ENCODE measurements around the gene REC8.

REC8 gene

DNA sequence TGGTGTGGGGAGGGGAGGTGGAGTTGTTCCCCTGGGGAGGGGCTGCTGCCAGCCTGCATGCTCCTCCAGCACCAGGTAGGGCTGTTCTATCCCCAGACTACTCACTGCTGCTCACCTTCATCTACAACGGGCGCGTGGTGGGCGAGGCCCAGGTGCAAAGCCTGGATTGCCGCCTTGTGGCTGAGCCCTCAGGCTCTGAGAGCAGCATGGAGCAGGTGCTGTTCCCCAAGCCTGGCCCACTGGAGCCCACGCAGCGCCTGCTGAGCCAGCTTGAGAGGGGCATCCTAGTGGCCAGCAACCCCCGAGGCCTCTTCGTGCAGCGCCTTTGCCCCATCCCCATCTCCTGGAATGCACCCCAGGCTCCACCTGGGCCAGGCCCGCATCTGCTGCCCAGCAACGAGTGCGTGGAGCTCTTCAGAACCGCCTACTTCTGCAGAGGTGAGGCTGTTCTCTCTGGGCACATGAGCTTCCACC, 7.3 kb upstream of the REC8 start:
- no peak for TF ChIP-seq CTCF (conservative IDR thresholded peaks at IDR 0.05)
- no peak overlapping the region for H3K27ac ChIP-seq

DNA sequence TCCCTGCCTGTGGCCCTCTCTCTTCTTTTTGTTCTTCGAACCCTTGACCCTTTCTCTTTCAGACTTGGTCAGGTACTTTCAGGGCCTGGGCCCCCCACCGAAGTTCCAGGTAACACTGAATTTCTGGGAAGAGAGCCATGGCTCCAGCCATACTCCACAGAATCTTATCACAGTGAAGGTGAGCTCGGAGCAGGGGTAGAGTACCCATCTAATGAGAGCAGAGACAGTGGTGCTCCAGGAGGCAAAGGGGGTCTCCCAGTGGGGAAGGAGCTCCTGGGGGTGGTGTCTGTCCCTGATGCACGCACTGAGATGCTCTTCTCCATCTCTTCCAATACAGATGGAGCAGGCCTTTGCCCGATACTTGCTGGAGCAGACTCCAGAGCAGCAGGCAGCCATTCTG, 6.1 kb upstream of the REC8 start:
- no peak for TF ChIP-seq CTCF (conservative IDR thresholded peaks at IDR 0.05)
- H3K27ac ChIP-seq: no peak overlapping the region

GRCh38 chr14:24167469-24168114, 4.3 kb upstream of the REC8 start:
- H3K27ac ChIP-seq: no peak overlapping the region
- no peak for TF ChIP-seq CTCF (conservative IDR thresholded peaks at IDR 0.05)

DNA sequence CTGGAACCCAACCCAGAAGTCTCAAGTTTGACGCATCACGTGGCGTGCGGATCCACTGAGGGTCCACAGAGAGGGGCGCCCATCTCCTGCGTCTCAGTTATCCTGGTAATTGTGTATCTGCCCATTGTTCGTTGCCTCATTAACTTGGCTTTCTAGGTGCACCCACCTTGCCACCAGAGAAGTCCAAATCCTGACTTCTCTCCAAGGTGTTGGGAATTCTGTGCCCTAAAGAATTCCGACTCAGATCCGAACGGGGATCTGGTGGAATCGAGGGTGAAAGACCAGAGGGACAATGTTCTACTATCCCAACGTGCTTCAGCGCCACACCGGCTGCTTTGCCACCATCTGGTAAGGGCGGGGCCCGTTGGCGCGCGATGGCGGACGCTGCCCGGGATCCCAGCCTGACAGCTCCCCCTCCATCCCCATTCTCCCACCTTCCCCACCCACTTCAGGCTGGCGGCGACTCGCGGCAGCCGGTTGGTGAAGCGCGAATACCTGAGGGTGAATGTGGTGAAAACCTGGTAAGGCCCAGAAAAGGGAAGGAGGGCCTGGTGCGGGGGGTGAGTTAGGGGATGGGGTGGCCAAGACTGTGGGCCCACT, 481 bp downstream of the REC8 start:
- no peak for TF ChIP-seq CTCF (conservative IDR thresholded peaks at IDR 0.05)
- no peak overlapping the region for H3K27ac ChIP-seq

DNA sequence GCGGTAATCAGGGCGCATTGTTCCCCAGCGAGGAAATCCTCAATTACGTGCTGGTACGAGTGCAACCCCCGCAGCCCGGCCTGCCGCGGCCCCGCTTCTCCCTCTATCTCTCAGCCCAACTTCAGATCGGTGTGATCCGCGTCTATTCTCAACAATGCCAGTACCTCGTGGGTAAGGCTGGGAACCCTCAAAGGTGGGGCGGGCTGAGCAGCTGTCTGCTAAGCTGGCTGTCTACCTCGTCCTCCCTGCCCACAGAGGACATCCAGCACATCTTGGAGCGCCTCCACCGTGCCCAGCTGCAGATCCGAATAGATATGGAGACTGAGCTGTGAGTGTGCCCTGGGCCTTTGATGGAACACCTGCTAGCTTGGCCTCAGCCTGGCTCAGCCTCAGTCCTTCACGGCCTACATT, 996 bp downstream of the REC8 start:
- no peak overlapping the region for H3K27ac ChIP-seq
- no peak for TF ChIP-seq CTCF (conservative IDR thresholded peaks at IDR 0.05)

- H3K27ac ChIP-seq: no peak overlapping the region
- no peak for TF ChIP-seq CTCF (conservative IDR thresholded peaks at IDR 0.05)
Measured at GRCh38 chr14:24176599-24176998, 4.7 kb downstream of the REC8 start.

DNA sequence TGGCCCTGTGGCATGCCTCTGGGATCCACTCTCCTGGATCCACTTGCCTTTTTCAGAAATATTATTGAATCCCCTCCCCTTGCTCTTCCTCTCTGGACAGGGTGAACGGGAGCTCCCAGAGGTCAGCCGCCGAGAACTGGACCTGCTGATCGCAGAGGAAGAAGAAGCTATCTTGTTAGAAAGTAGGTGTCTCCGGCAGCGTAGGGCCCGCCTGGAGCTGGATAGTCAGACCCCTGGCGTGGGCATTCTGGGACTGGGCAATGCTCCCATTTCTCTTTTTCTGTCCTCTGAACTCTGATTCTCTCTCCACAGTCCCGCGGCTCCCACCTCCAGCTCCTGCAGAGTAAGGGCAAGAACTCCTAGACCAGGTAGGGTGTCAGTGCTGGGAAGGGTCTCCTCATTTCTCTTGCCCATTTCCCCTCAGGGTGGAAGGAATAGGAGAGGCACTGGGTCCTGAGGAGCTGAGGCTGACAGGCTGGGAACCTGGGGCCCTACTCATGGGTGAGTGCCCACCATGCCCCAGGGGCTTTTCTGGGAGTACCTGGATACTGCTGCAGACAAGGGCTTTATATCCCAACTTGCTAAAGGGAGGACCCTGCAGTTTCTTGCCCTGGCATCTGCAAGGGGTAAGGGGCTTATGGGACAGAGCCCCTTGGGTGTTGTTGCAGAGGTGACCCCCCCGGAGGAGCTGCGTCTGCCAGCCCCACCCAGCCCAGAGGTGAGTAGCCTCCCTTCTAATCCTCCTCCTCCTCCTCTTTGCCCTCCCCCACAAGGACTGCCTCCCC, 5.4 kb downstream of the REC8 start:
- H3K27ac ChIP-seq: no peak overlapping the region
- TF ChIP-seq CTCF (conservative IDR thresholded peaks at IDR 0.05): no peak

Measured in VCaP (cell line).